Endometrial microvascular endothelial cells (primary cell): ENCODE results near the gene PROC. TPM values are rescaled to one million over a fixed set of nuclear protein-coding genes. Genes with fewer than 3 reads are reported as not detected.
"Not testable (repeated sequence)": the region's sequence is repeated elsewhere in the genome, so short reads cannot be mapped to it uniquely, and the experiment has no call there.

Source experiments
- in situ Hi-C: cut with HindIII; loops from 2 replicates; pipeline ENCODE4 v1.10.0; 2017; ENCODE audit warnings: low sequenced_read_pairs, low pct_unique_long_range_greater_than_20kb; ENCODE audit errors: inconsistent ontology term
- total RNA-seq: library from RNA; depleted of rRNA; stranded (reverse); fragments of >200 nt; gene quantifications from one replicate; pipeline ENCODE4 v1.2.3, GENCODE V29; 2015; ENCODE audit errors: inconsistent ontology term

Gene PROC
- total RNA-seq, 1 donor from 2014 or later = not detected

DNA sequence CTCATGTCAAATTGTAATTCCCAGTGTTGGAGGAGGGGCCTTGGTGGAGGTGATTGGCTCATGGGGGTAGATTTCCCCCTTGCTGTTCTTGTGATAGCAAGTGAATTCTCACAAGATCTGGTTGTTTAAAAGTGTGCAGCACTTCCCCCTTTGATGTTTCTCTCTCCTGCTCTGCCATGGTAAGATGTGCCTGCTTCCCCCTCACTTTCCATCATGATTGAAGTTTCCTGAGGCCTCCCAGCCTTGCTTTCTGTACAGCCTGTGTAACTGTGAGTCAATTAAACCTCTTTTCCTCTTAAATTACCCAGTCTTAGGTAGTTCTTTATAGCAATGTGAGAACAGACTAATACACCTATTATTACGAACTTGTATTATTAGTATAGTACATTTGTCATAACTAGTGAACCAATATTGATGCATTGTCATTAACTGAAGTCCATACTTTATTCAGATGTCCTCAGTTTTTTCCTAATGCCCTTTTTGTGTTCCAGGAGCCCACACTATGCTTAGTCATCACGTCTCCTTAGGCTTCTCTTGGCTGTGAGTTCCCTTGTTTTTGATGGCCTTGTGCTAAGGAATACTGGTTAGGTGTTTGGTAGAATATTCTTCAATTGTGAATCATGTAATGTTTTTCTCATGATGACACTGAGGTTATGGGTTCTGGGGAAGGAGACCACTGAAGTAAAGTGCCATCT lies 25.9 kb upstream of the PROC start:
- in situ Hi-C loops = no loop called here

DNA sequence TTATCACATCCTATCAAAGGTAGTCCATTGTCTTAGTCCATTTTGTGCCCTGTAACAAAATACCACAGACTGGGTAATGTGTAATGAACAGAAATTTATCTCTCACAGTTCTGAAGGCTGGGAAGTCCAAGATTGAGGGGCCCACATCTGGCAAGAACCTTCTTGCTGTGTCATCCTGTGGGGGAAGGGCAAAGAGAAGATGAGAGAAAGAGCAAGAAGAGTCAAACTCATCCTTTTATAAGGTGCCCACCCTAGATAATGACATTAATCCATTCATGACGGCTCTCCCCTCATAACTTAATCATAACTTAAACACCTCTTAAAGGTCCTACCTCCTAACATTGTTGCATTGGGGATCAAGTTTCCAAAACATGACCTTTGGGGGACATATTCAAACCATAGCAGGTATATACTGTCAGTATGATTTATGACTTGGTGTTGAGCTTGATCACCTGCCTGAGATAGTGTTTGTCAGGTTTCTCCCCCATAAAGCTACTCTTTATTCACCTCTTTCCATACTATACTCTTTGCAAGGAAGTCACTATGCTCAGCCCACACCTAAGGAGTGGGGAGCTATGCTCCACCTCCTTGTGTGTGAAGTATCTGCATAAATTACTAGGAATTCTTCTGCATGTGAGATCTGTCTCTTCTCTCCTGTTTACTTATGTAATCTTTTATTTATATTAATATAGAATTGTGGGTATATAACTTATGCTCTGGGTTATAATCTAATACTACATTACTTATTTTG lies 25.2 kb upstream of the PROC start:
- in situ Hi-C loops = no loop called here

DNA sequence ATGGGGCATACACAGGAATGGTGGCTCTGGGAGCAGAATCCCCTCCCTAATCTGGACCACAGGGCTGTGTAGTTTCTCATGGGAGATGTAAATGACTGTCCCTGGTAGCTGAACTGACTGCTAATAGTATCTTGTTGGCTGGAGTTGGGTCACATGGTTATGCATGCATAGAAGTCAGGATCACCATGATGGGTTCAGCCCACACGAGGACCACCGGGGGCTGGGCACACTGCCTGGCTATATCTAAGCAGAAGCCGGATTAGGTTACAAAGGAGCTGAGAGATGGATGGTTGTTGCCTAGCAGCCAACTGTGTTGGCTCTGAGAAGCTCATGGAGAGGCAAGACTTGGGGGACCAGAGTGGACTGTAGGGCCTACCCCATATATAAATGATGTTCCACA lies 23.7 kb upstream of the PROC start:
- in situ Hi-C loops = no loop called here

DNA sequence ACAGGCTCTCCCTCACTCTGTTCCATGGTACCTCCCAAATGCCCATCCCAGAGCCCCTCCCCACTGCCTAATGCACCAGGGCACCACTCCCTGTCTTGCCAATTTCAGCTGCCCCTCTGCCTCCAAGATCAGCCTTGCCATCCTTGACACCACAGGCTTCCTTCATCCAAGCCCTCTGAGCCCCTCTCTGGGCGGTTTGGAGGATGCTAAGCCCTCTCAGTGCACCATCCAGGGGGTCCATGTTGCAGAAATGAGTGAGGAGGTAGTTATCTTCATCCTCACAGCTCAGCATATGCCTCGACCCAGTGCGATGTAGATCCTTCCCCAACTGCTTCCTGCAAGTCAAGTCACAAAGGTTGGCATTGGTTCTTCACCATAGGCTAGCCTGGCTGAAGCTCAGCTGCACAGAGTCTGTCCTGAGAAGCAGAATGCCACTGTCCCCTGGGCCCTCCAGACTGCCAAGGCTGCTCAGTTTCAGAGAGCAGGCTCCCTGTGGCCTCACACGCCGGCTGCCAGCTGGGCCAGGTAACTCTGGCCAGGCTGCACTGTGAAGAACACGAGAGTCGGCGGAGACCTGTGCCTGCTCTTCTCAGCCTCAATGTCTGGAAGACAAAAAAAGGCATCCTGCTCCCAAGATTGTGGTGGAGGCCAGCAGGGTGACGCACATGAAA lies 20.5 kb upstream of the PROC start:
- in situ Hi-C loops = no loop called here

DNA sequence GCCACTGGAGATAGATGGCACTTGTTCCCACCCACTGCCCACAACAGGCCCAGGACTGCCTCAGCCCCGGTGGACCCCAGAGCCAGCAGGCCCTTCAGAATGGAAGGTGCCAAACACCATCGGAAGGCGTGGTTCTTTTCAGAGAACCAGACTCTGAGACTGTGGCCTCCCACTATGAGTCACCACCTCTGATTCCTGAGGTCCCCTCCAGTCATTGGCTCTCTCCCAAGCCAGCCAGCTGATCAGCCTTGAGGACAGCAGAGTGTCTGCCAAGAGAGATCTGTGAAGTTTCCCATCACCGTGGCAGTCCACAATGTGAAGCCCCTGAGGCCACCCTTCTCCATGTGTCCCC lies 20.0 kb upstream of the PROC start:
- in situ Hi-C loops = no loop called here

DNA sequence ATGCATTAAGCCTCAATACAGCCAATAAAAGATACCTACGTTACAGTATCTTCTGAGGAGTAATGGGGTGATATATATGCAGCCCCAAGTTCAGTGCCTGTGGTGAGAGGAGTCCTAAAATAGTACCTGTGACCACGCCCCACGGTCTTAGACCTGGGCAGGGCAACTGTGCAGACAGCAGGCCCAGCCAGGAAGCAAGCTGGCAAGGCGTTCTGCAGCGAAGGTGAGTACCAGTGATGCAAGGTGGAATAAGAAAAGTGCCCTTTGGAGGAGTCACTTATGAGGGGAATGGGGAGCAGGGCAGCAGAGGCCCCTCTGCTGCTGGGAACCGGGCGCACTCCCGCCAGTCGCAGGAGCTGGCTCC lies 17.7 kb upstream of the PROC start:
- in situ Hi-C loops = no loop called here

DNA sequence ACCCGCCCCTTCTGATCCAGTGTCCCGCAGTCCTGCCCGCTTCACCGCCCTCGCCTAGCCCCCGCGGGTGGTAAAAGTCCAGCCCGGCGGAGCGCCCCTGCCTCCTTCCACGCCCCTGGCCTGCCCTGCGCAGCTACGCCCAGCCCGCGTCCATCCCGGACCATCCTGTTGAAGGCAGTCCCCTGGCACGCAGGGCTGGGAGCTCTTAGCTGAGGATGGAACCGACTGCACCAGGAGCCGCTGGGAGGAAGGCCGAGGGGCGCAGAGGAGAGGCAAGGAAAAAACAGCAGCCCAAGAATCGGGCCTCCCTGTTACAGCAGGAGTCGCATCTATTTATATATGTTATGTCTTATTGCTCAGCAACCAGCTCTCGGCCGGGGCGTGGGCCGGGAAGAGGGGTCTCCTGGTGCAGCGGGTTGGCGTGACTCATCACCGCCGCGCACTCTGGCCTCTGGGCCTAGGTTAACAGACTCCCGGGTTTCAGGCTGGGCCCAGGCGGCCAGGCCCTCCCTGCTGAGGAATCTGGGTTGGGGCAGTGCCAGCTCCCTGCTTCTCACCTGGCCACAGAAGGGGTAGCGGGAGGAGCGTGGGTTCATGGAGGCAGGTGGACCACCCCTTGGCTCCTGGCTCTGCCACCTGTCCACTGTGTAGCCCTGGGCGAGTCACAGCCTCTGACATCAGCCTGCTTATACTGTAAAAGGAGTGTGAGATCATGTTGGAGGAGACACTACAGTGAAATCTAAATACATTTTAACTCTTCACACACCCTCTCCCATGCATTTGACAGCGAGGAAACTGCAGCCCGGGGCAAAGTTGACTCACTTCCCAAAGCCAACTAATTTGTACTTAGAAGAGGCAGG lies 17.1 kb upstream of the PROC start:
- in situ Hi-C loops = no loop called here

DNA sequence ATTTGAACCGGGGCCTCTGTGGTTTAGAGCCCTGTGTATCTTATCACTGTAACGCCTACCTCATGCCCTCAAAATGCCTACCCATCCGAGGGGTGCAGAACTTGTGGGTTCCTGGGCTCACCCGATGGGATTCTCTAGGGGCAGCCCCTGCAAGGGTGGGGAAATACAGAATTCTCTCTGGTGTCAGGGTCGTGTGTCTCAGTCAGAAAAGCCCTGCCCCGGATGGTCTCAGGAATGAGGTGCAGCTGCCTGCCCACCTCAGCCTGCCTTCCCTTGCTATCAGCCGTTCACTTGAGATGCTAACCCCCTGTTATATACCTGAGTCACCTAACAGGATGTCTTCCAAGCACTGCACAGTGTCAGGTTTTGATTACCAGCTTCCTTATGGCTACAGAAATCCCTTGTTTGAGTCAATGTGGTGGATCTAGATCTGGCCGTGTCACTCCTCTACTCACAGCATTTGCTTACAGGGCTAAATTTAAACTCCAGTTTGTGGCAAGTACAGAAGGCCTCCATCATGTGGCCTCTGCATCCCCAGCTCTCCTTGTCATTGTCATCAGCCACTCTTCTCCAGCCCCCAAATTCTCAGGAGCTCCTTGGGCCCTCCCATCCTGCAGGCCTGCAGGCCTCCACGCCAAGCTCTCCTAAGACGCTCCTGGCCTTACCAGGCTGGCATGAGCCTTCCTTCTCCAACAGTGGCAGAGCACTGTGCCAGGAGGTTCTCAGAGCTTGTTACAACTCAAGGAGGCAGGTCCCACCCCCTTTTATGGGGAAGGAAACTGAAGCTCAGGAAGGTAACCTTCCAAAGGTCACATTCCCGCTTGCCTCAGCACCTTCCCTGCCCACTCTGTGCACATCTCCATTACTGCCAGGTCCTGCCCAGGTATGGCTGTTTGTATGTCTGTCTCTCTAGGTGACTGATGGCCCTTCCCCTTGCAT lies 16.2 kb upstream of the PROC start:
- in situ Hi-C loops = no loop called here

DNA sequence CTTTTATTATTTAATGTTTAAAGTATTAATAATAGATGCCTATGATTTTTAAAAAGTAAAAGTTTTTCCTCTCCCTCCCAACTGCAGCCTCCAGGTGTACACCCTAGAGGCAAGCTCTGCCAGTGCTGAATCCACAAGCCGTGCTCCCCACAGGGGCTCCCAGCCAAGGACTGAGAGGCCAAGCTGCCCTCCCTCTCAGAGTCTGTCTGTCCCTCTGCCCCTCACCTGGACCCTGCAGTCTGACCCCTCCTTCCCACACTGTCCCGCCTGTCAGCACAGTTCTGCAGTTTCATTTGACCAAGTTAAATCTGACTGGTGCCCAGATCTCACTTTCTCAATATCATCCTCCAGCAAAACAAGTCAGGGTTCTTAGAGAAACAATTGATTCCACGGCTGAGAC lies 14.8 kb upstream of the PROC start:
- in situ Hi-C loops = no loop called here

DNA sequence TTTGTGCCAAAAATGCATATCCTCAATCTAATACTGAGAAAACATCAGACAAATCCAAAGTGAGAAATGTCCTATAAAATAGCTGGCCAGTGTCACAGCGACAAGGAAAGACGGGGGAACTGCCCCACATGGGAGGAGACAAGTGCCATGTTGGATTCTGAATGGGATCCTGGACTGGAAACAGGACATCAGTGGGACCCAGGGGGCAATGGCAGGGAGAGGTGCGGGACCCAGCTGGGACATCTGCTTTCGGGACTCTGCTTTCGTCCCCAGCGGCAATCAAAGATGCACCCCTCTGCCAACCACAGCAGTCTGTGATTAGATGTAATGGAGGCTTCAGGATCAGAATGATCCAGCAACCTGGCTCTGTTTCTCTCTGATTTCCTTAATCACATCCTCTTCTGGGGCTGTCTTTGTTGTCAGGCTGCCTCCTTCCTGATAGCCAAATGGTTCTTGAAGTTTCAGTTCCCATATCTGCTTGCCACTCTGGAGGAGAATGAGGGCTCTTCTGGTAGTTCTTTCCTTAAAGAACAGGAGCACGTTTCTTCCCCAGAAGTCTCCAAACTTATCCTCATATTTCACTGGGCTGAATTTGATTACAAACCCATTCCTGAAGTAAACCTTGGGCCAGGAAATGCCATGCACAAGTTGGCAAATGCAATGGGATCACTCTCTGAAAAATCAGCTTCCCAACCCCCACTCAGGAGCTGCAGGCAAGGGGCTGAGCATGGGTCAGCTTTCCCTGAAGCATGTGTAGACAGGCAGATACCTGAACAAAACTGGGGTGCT lies 13.6 kb upstream of the PROC start:
- in situ Hi-C loops = no loop called here

DNA sequence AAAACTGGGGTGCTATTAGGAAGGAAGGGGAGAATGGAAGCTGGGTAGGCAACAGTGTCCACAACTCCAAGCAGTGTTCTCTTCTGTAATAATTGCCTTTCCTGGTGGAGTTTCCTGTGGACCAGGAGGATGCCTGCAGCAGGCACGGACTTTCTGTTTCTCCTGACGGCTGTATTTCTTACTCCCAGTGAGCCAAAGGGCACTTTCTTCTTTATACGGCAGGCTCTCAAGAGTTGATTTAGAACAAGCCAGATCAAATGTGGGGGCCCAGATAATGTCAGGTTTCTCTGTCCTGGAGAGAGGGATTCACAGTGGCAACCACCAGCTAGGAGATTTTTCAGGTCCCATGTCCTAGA lies 13.0 kb upstream of the PROC start:
- in situ Hi-C loops = no loop called here

DNA sequence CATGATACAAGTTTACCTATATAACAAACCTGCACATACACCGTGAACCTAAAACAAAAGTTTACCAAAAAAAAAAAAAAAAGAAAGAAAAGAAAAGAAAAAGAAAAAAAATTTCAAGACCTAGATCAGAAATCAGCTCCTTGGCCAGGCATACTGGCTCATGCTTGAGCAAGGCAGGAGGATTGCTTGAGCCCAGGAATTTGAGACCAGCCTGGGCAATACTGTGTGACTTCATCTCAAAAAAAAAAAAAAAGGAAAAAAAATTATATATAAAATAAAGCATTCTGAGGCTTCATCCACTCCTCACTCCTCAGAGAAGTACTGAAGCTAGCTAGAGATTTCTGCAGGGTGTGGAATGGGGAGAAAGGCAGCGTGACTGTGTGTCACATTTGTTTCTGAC lies 11.8 kb upstream of the PROC start:
- in situ Hi-C loops = no loop called here

DNA sequence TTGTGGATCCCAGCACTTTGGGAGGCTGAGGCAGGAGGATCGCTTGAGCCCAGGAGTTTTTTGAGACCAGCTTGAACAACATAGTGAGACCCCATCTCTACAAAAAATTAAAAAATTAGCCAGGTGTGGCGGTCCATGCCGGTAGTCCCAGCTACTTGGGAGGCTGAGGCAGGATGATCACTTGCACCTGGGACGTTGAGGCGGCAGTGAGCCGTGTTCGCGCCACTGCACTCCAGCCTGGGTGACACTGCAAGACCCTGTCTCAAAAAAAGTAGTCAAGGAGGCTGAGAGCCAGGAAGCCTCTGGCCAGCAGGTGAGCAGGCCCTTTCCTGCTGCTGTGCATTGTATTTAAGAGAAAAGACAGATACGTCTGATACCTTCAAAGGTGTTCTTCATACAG lies 11.1 kb upstream of the PROC start:
- in situ Hi-C loops = no loop called here

DNA sequence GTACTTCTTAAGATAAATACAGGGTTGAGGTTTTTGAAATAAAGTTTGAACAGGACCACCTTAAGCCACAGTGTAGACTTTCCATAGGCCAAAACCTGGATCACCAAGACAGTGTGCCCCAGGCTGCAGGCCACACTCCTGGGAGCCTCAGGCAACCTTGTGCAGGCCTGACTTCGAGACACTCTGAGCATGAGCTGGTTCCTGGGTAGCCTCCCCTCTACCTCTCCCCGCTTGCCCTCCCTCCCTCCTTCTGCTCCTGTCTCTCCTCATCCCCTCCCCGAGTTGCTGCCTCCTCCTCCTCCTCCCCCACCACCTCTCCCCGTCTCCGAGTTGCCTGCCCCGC lies 10.6 kb upstream of the PROC start:
- in situ Hi-C loops = no loop called here

DNA sequence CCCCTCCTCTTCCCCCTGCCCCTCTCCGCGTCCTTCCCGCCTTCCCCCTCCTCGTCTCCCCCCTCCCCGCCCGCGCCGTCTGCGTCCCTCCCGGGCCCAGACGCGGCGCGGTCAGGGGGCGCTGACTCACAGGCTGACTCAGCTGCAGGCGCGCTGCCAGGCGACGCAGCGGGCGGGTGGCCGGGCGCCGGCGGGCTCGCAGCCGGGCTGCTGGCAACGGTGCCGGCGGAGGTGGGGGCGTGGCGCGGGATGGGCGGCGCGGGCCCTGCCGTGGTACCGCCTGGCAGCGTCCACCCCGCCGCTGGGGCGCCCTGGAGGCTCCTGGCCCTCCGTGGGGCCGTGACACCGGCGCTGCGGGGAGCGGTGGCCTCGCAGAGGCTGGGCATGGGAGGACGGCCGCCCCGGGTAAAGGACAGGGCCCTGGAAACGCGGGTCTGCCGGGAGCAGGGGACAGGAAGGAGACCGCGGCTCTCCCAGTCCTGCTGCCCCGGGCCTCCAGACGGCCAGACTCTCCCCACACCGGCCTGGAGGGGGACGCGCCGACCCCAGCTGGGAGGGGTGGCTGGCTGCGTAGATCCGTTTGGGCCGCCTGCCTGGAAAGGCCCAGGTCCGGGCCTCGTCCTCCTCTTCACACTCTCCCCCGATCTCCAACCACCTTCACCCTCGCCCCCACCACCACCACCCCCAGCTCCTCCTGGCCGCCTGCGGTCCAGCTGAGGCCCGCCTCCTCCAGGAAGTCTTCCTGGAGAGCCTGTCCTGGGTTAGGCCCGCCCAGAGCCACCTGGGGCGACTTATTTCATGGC lies 10.0 kb upstream of the PROC start:
- in situ Hi-C loops = no loop called here

DNA sequence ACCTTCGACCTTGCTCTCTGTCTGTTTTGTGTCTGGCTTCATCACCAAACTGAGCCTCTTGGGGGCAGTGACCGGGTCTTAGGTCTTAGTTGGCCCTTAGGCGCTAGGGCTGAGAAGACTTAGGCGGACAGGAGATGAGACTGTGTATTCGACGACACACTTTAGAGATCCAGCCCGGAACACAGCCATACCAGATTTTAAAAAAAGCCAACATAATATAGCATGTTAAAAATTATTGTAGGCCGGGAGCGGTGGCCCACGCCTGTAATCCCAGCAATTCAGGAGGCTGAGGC lies 9.5 kb upstream of the PROC start:
- in situ Hi-C loops = no loop called here

DNA sequence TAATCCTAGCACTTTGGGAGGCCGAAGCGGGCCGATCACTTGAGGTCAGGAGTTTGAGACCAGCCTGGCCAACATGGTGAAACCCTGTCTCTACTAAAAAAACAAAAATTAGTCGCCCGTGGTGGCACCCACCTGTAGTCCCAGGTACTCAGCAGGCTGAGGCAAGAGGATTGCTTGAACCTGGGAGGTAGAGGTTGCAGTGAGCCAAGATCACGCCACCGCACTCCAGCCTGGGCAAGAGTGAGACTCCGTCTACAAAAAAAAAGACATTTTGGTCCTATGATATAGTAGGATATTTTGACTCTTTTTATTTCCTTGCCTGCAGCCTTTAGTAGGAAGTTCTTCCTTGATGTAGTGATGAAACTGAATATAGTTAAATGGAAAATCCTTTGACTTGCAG lies 8.5 kb upstream of the PROC start:
- in situ Hi-C loops = not testable (repeated sequence)
